ENCODE results near the gene NCAN.

Gene NCAN

GRCh38 chr19:19223636-19224035 is 11.9 kb downstream of the NCAN start:
- intact Hi-C loops (cut with micrococcal nuclease): loop anchor here (2.0 kb wide), 1 partner anchor 31 kb away; the partner anchor contains the start of genes BORCS8 and RFXANK
- Mint-ChIP-seq H3K4me3 (no peak overlapping the region), H3K27me3 (peaks cover 56% of the 10 kb centered on the region)

GRCh38 chr19:19224150-19224851 is 12.5 kb downstream of the NCAN start:
- Mint-ChIP-seq H3K27me3 (peaks cover 57% of the 10 kb centered on the region), H3K36me3 (ENCODE audit: low read depth) (no peaks in the 10 kb centered on the region), H3K4me3 (peak overlapping the region; percentile 72), H3K9me3 (no peaks in the 10 kb centered on the region), H3K4me1 (ENCODE audit: low read depth) (peaks cover 11% of the 10 kb centered on the region), H3K27ac (no peak overlapping the region)
- intact Hi-C loops (cut with micrococcal nuclease): loop anchor here (2.0 kb wide), 1 partner anchor 32 kb away; the partner anchor contains the start of genes BORCS8 and RFXANK

More at GRCh38 chr19:19223636-19224035, 11.9 kb downstream of the NCAN start:
- Mint-ChIP-seq H3K9me3 (no peaks in the 10 kb centered on the region), H3K27ac (no peak overlapping the region), H3K36me3 (ENCODE audit: low read depth) (no peaks in the 10 kb centered on the region), H3K4me1 (ENCODE audit: low read depth) (peaks cover 11% of the 10 kb centered on the region)

- Mint-ChIP-seq H3K9me3 (no peaks in the 10 kb centered on the region), H3K27ac (peak overlapping the region; percentile 30), H3K4me3 (peak overlapping the region; percentile 72), H3K4me1 (ENCODE audit: low read depth) (peaks cover 11% of the 10 kb centered on the region), H3K27me3 (peaks cover 57% of the 10 kb centered on the region), H3K36me3 (ENCODE audit: low read depth) (no peaks in the 10 kb centered on the region)
- intact Hi-C loops (cut with micrococcal nuclease): loop anchor here (1.0 to 2.0 kb wide), 2 partner anchors 32 to 79 kb away; partner anchors contain the start of genes BORCS8 and RFXANK
Measured at GRCh38 chr19:19224852-19225494, 13.2 kb downstream of the NCAN start.

- peaks cover 53% of the 10 kb centered on the region for H3K27me3 Mint-ChIP-seq
- no peaks in the 10 kb centered on the region for H3K9me3 Mint-ChIP-seq
- no peak overlapping the region for H3K27ac Mint-ChIP-seq
- intact Hi-C loops (cut with micrococcal nuclease): no loop called here
- H3K4me1 Mint-ChIP-seq (ENCODE audit: low read depth): peaks cover 11% of the 10 kb centered on the region
- H3K4me3 Mint-ChIP-seq: no peak overlapping the region
- H3K36me3 Mint-ChIP-seq (ENCODE audit: low read depth): no peaks in the 10 kb centered on the region
Measured at GRCh38 chr19:19226204-19226603, 14.4 kb downstream of the NCAN start.

- Mint-ChIP-seq H3K36me3 (ENCODE audit: low read depth) (no peaks in the 10 kb centered on the region), H3K27ac (no peak overlapping the region), H3K4me1 (ENCODE audit: low read depth) (peaks cover 11% of the 10 kb centered on the region), H3K27me3 (peaks cover 51% of the 10 kb centered on the region), H3K9me3 (no peaks in the 10 kb centered on the region), H3K4me3 (no peak overlapping the region)
- intact Hi-C loops (cut with micrococcal nuclease): no loop called here
Measured at GRCh38 chr19:19226663-19227062, 14.9 kb downstream of the NCAN start.

- Mint-ChIP-seq H3K4me1 (ENCODE audit: low read depth) (peaks cover 11% of the 10 kb centered on the region), H3K9me3 (no peaks in the 10 kb centered on the region), H3K4me3 (no peak overlapping the region), H3K27ac (no peak overlapping the region), H3K27me3 (peaks cover 55% of the 10 kb centered on the region), H3K36me3 (ENCODE audit: low read depth) (no peaks in the 10 kb centered on the region)
- intact Hi-C loops (cut with micrococcal nuclease): no loop called here
Measured at GRCh38 chr19:19227217-19227616, 15.5 kb downstream of the NCAN start.

- Mint-ChIP-seq H3K4me1 (ENCODE audit: low read depth) (peaks cover 9% of the 10 kb centered on the region), H3K27me3 (peaks cover 40% of the 10 kb centered on the region), H3K4me3 (no peak overlapping the region), H3K27ac (no peak overlapping the region), H3K9me3 (peaks cover 17% of the 10 kb centered on the region), H3K36me3 (ENCODE audit: low read depth) (no peaks in the 10 kb centered on the region)
- intact Hi-C loops (cut with micrococcal nuclease): no loop called here
Measured at GRCh38 chr19:19229701-19230100, 17.9 kb downstream of the NCAN start.

- intact Hi-C loops (cut with micrococcal nuclease): no loop called here
- H3K4me3 Mint-ChIP-seq: no peak overlapping the region
Measured at GRCh38 chr19:19230999-19231398, 19.2 kb downstream of the NCAN start.

GRCh38 chr19:19232261-19232721 is 20.5 kb downstream of the NCAN start:
- Mint-ChIP-seq H3K27ac (no peak overlapping the region), H3K4me1 (ENCODE audit: low read depth) (no peaks in the 10 kb centered on the region), H3K4me3 (no peak overlapping the region), H3K9me3 (peaks cover 29% of the 10 kb centered on the region), H3K27me3 (peaks cover 21% of the 10 kb centered on the region), H3K36me3 (ENCODE audit: low read depth) (no peaks in the 10 kb centered on the region)
- intact Hi-C loops (cut with micrococcal nuclease): no loop called here

More at GRCh38 chr19:19230999-19231398, 19.2 kb downstream of the NCAN start:
- Mint-ChIP-seq H3K36me3 (ENCODE audit: low read depth) (no peaks in the 10 kb centered on the region), H3K9me3 (peaks cover 24% of the 10 kb centered on the region), H3K4me1 (ENCODE audit: low read depth) (no peaks in the 10 kb centered on the region), H3K27me3 (peaks cover 28% of the 10 kb centered on the region), H3K27ac (no peak overlapping the region)

GRCh38 chr19:19234220-19234816 is 22.6 kb downstream of the NCAN start:
- Mint-ChIP-seq H3K9me3 (peaks cover 29% of the 10 kb centered on the region), H3K36me3 (ENCODE audit: low read depth) (no peaks in the 10 kb centered on the region), H3K4me1 (ENCODE audit: low read depth) (no peaks in the 10 kb centered on the region), H3K27ac (no peak overlapping the region), H3K4me3 (no peak overlapping the region), H3K27me3 (peaks cover 17% of the 10 kb centered on the region)
- intact Hi-C loops (cut with micrococcal nuclease): no loop called here

GRCh38 chr19:19236173-19236572 is 24.4 kb downstream of the NCAN start:
- Mint-ChIP-seq H3K27ac (no peak overlapping the region), H3K9me3 (peaks cover 29% of the 10 kb centered on the region), H3K4me3 (no peak overlapping the region), H3K27me3 (peaks cover 18% of the 10 kb centered on the region), H3K4me1 (ENCODE audit: low read depth) (no peaks in the 10 kb centered on the region), H3K36me3 (ENCODE audit: low read depth) (no peaks in the 10 kb centered on the region)
- intact Hi-C loops (cut with micrococcal nuclease): no loop called here

GRCh38 chr19:19238126-19238894 is 26.6 kb downstream of the NCAN start:
- Mint-ChIP-seq H3K36me3 (ENCODE audit: low read depth) (no peaks in the 10 kb centered on the region), H3K4me3 (no peak overlapping the region), H3K4me1 (ENCODE audit: low read depth) (no peaks in the 10 kb centered on the region), H3K27me3 (peaks cover 13% of the 10 kb centered on the region), H3K27ac (no peak overlapping the region), H3K9me3 (peaks cover 26% of the 10 kb centered on the region)
- intact Hi-C loops (cut with micrococcal nuclease): no loop called here

- peaks cover 11% of the 10 kb centered on the region for H3K27me3 Mint-ChIP-seq
- H3K4me3 Mint-ChIP-seq: no peak overlapping the region
- intact Hi-C loops (cut with micrococcal nuclease): no loop called here
- no peak overlapping the region for H3K27ac Mint-ChIP-seq
- peaks cover 12% of the 10 kb centered on the region for H3K9me3 Mint-ChIP-seq
- no peaks in the 10 kb centered on the region for H3K4me1 Mint-ChIP-seq (ENCODE audit: low read depth)
- H3K36me3 Mint-ChIP-seq (ENCODE audit: low read depth): no peaks in the 10 kb centered on the region
Measured at GRCh38 chr19:19239675-19240074, 27.9 kb downstream of the NCAN start.
